Skeletal muscle satellite cell (primary cell): ENCODE measurements around the gene DOCK3.
"Not testable (repeated sequence)": the region's sequence is repeated elsewhere in the genome, so short reads cannot be mapped to it uniquely, and the experiment has no call there.

Experiments used
- H3K27me3 ChIP-seq: 2 replicates; pipeline ENCODE4 v1.7.0; 2013; ENCODE audit warnings: low read length; ENCODE audit not compliant: control insufficient read depth, insufficient read depth
- H3K36me3 ChIP-seq: 2 replicates; pipeline ENCODE4 v1.7.0; 2013; ENCODE audit warnings: mild to moderate bottlenecking, control low read depth, low read length; ENCODE audit not compliant: insufficient read depth
- H3K4me1 ChIP-seq: 2 replicates; pipeline ENCODE4 v1.7.0; 2013; ENCODE audit warnings: low read length; ENCODE audit not compliant: control insufficient read depth, insufficient read depth
- H3K4me2 ChIP-seq: 2 replicates; pipeline ENCODE4 v1.7.0; 2013; ENCODE audit warnings: mild to moderate bottlenecking, low read length
- H3K4me3 ChIP-seq: 2 replicates; pipeline ENCODE4 v1.7.0; 2013; ENCODE audit warnings: low read length
- H3K9ac ChIP-seq: 2 replicates; pipeline ENCODE4 v1.7.0; 2013; ENCODE audit warnings: mild to moderate bottlenecking, low read depth, low read length, moderate library complexity
- H3K9me3 ChIP-seq: replicated peaks from 2 replicates; pipeline ENCODE4 v1.7.0; 2013; ENCODE audit warnings: mild to moderate bottlenecking, control low read depth, low read length

DOCK3 gene

DNA sequence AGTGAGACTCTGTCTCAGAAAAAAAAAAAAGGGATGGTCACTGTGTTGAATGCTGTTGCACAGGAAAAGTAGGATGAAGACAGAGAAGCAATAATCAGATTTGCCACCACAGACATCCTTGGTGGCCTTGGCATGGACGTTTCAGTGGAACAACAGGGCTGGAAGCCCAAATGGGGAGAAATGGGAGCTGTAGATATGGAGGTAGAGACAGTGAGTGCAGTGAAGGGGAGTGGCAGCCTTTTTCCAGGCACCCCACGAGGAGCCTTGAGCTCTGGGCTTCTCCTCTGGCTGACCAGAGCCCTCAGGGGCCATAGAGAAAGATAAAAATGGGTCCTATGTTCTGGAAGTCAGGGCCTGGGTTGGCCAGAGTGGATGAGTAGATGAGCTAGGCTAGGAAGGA, 12.3 kb upstream of the DOCK3 start:
- Histone ChIP-seq H3K4me3 (no peak overlapping the region), H3K27me3 (no peaks in the 10 kb centered on the region), H3K4me2 (no peak overlapping the region), H3K36me3 (no peaks in the 10 kb centered on the region), H3K4me1 (peaks cover 29% of the 10 kb centered on the region), H3K9ac (no peak overlapping the region), H3K9me3 (no peaks in the 10 kb centered on the region)

DNA sequence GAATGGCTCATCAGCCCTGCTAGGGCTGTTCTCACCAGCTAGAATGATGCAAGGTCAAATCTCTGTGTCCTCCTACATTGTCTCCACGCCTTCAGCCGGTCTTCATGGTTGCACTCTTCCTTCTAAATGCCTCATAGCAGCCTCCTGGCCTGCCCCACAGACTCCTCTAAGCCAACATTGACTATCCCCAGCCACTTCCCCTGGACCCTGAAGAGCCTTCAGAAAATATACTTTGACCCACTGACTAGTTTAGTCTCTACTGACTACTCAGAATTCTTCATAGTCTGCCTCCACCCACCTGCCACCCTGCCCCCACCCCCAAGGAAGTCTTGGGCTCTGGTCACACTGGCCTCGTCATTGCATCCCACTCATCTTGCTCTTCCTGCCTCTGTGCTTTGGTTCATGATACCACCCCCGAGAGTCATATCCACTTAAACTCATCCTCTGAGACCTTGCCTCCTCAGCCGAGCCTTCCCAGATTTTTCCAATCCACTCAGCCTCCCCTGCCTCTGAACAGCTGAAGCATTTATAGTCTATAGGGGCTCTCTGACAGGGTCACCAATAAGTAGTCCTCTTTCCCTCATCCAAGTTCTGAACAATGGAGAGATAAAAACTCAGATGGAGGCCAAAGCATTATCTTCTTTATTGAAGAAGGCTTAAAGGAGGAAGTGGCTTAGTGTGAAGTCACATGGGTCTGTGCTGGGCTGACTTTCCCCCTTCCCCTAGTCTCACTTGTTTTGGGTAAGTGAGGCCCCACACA, 9.5 kb upstream of the DOCK3 start:
- Histone ChIP-seq H3K36me3 (no peaks in the 10 kb centered on the region), H3K4me1 (peaks cover 22% of the 10 kb centered on the region), H3K9me3 (no peaks in the 10 kb centered on the region)

DNA sequence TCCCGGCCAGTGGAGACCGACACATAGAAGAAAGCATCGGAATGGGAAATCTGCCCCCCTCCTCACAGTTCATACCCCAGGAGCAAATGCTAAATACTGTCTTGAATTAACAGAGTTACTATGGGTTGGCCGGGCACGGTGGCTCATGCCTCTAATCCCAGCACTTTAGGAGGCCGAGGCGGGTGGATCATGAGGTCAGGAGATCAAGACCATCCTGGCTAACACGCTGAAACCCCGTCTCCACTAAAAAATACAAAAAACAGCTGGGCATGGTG, 8.9 kb upstream of the DOCK3 start:
- not testable (repeated sequence) for H3K9me3 ChIP-seq, H3K36me3 ChIP-seq, H3K9ac ChIP-seq, H3K27me3 ChIP-seq, H3K4me2 ChIP-seq, H3K4me3 ChIP-seq
- H3K4me1 ChIP-seq: peaks cover 25% of the 10 kb centered on the region

More for the DNA sequence above, 9.5 kb upstream of the DOCK3 start:
- Histone ChIP-seq H3K27me3 (peaks cover 5% of the 10 kb centered on the region), H3K4me2 (no peak overlapping the region), H3K9ac (no peak overlapping the region), H3K4me3 (no peak overlapping the region)

DNA sequence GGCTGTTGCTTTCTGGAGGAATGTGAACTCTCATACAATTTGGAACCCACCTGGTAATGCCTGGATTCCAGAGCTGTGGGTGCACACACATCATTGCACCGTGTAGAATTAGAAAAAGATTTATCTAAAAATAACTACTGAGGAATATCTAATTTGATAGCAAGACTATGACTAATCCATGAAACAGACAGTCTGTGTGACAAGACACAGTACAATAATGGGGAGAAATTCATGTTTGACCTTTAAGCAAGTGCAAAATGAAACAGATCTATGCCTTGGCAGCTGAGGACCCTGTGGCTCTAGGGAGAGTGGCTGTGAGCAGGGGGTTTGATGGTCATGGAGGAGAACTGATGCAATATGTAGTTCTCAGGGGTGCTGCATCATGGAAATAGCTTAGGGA, 7.9 kb upstream of the DOCK3 start:
- peaks cover 34% of the 10 kb centered on the region for H3K4me1 ChIP-seq
- no peak overlapping the region for H3K4me2 ChIP-seq
- H3K9ac ChIP-seq: no peak overlapping the region
- peaks cover 5% of the 10 kb centered on the region for H3K27me3 ChIP-seq
- H3K36me3 ChIP-seq: no peaks in the 10 kb centered on the region
- H3K4me3 ChIP-seq: no peak overlapping the region
- no peaks in the 10 kb centered on the region for H3K9me3 ChIP-seq

DNA sequence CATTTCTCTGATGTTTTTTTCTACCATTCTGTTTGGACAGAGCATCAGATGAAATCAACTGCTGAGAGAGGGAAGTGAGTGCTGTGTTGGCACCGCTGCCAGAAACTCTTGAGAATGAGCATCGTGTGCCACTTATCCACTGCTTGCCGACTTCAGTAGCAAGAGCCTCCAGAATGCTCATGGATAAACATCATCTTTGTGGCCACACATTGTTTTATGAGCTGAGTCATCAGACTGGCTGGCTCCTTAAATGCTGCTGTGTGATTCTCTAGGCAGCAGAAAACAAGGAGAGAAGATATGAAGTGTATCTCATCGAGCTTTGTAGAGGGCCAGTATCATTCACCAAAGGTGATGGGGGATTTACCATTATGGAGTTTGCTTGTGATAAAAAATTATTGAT, 3.4 kb upstream of the DOCK3 start:
- peaks cover 35% of the 10 kb centered on the region for H3K27me3 ChIP-seq
- peaks cover 27% of the 10 kb centered on the region for H3K4me1 ChIP-seq
- no peaks in the 10 kb centered on the region for H3K9me3 ChIP-seq

DNA sequence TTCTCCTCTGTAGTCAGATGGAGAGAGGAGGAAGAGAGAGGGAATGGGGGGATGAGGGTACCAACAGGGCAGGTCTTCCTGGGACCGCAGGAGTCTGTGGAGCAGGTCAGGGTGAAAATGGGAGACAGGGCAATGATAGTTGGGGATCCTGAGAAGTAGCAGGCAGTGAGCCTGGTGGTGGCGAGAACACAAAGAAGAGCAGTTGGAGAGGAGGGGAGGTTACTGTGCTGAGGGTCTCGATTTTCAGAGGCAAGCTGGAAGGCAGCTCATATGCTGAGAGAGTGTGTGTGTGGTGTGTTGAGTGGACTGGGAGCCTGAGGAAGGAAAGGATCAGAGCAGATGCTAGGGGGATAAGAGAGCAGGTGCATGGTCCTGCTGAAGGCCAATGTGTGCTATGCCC, 2.1 kb upstream of the DOCK3 start:
- Histone ChIP-seq H3K4me3 (no peak overlapping the region), H3K4me1 (peaks cover 17% of the 10 kb centered on the region), H3K27me3 (peaks cover 40% of the 10 kb centered on the region), H3K4me2 (no peak overlapping the region), H3K9me3 (no peaks in the 10 kb centered on the region), H3K36me3 (no peaks in the 10 kb centered on the region), H3K9ac (no peak overlapping the region)

More for the DNA sequence above, 3.4 kb upstream of the DOCK3 start:
- Histone ChIP-seq H3K9ac (no peak overlapping the region), H3K36me3 (no peaks in the 10 kb centered on the region), H3K4me2 (peak overlapping the region; percentile 14), H3K4me3 (no peak overlapping the region)

DNA sequence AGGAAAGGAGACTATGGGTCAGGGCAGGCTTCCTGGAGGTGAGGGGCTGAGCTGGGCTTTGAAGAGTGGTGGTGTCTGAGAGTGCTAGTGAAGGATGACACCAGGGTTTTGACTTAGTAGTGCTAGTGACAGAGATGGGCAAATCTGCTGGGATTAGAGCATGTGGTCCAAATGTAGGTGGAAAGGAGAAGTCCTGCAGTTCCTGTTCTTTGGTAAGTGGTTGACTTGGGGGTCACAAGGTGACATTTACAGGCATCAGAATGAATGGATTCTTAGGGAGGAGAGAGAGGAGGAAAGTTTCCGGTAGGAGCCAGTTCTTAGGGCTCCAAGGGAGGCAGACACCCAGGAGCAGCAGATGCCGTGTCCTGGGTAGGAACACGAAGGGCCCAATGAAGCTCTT, 796 bp upstream of the DOCK3 start:
- no peak overlapping the region for H3K9ac ChIP-seq
- peaks cover 42% of the 10 kb centered on the region for H3K27me3 ChIP-seq
- H3K4me3 ChIP-seq: no peak overlapping the region
- H3K9me3 ChIP-seq: no peaks in the 10 kb centered on the region
- no peaks in the 10 kb centered on the region for H3K36me3 ChIP-seq
- no peak overlapping the region for H3K4me2 ChIP-seq
- peaks cover 17% of the 10 kb centered on the region for H3K4me1 ChIP-seq

DNA sequence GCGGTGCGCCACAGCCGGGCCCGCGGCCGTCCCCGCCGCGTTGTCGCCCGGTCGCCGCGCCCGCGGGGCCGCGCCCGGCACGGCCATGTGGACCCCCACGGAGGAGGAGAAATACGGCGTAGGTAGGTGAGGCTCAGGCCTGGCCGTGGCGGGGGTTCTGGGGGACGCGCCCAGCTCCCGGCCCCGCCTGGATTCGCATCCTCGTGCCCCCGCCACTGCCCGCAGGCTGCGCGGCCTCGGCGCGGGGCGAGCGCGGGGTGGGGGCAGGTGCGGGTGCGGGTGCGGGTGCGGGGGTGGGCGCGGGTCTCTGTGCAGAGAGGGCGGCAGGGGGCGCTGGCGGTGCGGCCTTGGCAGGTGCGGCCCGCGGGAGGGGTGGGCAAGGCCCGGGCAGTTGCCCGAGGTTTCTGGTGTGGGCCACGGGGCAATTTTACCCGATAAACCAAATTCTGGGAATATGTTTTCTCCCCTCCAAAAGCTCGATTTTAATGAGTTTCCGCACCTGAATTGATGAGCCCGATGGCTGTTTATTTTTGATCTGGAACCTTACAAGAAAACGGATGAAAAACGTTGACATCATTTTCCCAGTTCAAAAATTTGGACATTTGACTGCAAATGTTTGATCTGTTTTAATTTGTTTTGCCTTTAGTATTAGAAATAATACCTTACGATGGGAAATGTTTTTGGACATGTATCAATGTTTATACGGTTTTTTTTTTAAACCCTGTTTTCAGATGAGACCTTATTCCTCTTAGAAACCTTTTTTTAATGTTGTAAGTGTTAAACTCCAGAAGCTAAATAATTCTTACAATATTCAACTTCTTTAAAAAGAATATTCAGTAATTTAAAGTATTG, 678 bp downstream of the DOCK3 start:
- peaks cover 17% of the 10 kb centered on the region for H3K4me1 ChIP-seq
- H3K9me3 ChIP-seq: no peaks in the 10 kb centered on the region
- peak overlapping the region; percentile 75 for H3K4me3 ChIP-seq
- peak overlapping the region; percentile 88 for H3K4me2 ChIP-seq
- peak overlapping the region; percentile 14 for H3K9ac ChIP-seq
- peaks cover 42% of the 10 kb centered on the region for H3K27me3 ChIP-seq
- H3K36me3 ChIP-seq: no peaks in the 10 kb centered on the region

DNA sequence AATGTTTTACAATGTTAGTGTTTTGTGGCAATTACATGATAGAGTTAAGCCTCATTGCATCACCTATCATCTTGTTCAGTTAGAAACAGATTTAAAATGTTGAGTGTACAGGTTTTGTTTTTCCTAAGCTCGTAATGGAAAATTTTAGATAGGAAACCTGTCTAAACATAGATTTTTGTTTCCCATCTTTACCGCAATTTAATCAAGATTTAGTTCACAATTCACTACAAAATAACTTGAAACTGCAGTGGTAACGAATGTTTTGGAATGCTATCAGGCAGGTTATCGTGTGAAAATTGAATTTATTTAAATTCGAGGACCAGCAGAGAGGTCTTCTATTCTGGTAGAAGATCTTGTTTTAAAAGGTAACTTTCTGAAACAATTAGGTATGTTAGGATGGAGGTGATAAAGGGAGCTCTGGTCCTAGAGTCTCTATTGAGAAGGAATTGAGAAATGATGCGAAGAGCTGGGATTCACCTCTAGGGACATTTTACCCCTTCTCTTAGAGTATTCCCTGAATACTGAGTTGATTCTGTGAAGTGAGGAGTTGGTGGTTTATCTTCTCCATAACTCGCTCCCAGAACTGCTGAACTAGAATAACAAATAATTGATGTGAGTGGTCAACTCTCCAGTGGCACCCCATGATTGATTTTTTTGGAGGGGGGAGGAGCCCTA, 1.4 kb downstream of the DOCK3 start:
- peaks cover 10% of the 10 kb centered on the region for H3K4me1 ChIP-seq
- H3K27me3 ChIP-seq: peaks cover 42% of the 10 kb centered on the region
- no peak overlapping the region for H3K4me3 ChIP-seq
- H3K4me2 ChIP-seq: no peak overlapping the region
- H3K9ac ChIP-seq: no peak overlapping the region
- H3K36me3 ChIP-seq: no peaks in the 10 kb centered on the region
- no peaks in the 10 kb centered on the region for H3K9me3 ChIP-seq

DNA sequence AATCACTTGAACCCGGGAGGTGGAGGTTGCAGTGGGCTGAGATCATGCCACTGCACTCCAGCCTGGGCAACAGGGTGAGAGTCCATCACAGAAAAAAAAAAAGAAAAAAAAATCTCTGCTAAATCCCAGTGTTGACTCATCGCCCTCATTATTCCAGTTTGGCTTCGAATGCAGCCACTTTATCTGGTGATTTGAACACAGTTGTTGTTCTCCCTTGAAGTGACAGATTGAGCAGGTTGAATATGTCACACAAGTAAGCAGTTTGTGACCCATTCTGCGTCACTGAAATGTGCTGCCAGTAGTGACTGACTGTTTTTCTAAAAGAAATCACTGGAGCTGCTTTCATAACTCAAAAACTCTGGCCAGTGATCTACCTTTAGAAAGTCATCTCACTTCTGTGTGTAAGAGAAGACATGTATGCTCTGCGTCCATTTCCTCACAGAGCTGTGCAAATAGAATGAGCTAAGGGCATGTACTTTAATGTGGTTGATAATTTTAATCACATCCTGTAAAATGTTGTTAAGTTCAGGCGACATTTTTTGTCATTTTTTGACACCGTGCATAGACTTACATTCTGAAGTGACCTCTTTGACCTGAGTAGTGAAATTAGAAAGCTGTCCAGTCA, 12.5 kb downstream of the DOCK3 start:
- Histone ChIP-seq H3K4me1 (no peaks in the 10 kb centered on the region), H3K4me3 (no peak overlapping the region), H3K4me2 (no peak overlapping the region), H3K9ac (no peak overlapping the region), H3K36me3 (no peaks in the 10 kb centered on the region), H3K27me3 (peaks cover 6% of the 10 kb centered on the region), H3K9me3 (no peaks in the 10 kb centered on the region)

DNA sequence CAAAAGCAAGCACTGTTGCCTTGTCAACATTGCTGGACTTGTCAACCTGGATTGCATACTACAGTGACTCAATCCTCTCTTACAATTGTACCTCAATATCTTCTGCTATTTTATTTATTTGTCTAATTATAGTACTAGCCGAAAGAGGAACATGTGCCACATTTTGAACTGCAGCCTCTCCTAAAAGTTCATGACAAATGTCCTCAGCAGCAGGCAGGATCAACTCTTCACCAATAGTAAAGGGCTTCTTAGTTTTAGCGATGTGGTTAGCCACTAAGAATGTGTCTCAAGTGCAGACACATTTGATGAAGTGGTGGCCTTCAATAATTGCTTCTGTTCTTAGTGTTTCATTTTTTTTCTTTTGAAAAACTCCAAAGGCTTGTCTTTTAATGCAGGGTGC, 13.2 kb downstream of the DOCK3 start:
- no peaks in the 10 kb centered on the region for H3K4me1 ChIP-seq
- no peak overlapping the region for H3K4me2 ChIP-seq
- H3K36me3 ChIP-seq: no peaks in the 10 kb centered on the region
- no peaks in the 10 kb centered on the region for H3K9me3 ChIP-seq
- peaks cover 6% of the 10 kb centered on the region for H3K27me3 ChIP-seq
- no peak overlapping the region for H3K4me3 ChIP-seq
- H3K9ac ChIP-seq: no peak overlapping the region
